ENCODE results near the gene ENGASE. TPM values are rescaled to one million over a fixed set of nuclear protein-coding genes. Genes with fewer than 3 reads are reported as not detected.

The ENGASE gene
- total RNA-seq, 1 donor from 2014 or later: 38.4 TPM

DNA sequence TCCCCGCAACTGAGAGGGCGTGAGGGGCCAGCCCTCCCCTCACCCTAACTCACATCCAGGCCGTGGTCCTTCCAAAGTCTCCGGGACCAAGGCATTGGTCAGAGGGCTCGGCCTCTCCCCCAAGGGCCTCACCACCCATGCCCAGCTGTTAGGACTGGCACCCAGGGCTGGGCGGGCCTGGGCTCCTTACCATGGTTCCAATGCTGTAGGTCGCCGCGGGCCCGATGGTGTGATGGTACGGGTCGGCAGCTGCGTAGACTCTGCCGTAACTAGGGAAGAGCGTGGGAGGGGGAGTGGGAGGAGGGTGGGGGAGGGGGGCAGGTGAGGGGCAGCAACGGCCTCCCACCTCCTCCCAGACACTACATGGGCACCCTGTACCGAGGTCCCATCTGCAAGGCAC, 19.6 kb downstream of the ENGASE start:
- H3K9me3 Mint-ChIP-seq (ENCODE audit: unreplicated experiment): no peaks in the 10 kb centered on the region
- H3K4me1 Mint-ChIP-seq (ENCODE audit: unreplicated experiment): peaks cover 1% of the 10 kb centered on the region
- H3K36me3 Mint-ChIP-seq (ENCODE audit: unreplicated experiment): peaks cover 2% of the 10 kb centered on the region
- DNase-seq (ENCODE audit: extremely low spot score, unreplicated experiment): no peak
- H3K4me3 Mint-ChIP-seq (ENCODE audit: unreplicated experiment): no peak overlapping the region
- H3K27ac Mint-ChIP-seq (ENCODE audit: unreplicated experiment): no peak overlapping the region
- peaks cover 16% of the 10 kb centered on the region for H3K27me3 Mint-ChIP-seq (ENCODE audit: unreplicated experiment)
- TF ChIP-seq, protein P1, sequence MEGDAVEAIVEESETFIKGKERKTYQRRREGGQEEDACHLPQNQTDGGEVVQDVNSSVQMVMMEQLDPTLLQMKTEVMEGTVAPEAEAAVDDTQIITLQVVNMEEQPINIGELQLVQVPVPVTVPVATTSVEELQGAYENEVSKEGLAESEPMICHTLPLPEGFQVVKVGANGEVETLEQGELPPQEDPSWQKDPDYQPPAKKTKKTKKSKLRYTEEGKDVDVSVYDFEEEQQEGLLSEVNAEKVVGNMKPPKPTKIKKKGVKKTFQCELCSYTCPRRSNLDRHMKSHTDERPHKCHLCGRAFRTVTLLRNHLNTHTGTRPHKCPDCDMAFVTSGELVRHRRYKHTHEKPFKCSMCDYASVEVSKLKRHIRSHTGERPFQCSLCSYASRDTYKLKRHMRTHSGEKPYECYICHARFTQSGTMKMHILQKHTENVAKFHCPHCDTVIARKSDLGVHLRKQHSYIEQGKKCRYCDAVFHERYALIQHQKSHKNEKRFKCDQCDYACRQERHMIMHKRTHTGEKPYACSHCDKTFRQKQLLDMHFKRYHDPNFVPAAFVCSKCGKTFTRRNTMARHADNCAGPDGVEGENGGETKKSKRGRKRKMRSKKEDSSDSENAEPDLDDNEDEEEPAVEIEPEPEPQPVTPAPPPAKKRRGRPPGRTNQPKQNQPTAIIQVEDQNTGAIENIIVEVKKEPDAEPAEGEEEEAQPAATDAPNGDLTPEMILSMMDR (IDR thresholded peaks at IDR 0.05): no peak

DNA sequence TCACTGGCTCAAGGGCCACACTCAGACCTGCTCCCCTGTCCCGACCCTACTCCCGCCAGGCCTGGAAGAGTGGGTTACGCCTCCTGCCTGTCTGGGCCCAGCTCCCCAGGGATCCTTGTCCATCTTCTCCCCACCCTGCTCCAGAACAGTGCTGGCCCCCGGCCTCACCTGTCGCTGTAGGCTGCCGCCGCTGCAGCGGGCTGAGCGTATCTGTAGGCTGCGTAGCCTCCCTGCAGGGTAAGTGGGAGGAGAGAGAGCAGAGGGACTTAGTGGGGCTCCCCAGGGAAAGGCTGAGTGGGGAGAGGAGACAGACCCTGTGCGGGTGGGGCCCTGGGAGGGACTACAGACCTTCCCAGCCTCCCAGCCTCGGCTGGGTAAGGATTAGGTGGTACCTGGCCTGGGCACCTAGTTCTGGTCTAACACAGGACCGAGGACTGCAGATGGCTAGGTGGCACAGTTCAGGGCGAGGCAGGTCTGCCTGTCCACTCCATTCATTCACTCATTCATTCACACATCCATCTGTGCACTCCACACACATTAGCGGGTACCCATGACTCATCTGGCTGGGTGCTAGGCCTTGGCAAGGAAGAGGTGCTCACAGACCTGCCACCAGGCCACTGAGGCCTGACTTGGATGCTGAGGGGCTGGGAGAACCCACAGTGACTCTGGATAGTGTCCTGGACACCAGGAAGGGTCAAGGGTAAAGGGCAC, 20.9 kb downstream of the ENGASE start:
- H3K4me1 Mint-ChIP-seq (ENCODE audit: unreplicated experiment): peaks cover 1% of the 10 kb centered on the region
- H3K9me3 Mint-ChIP-seq (ENCODE audit: unreplicated experiment): no peaks in the 10 kb centered on the region
- H3K4me3 Mint-ChIP-seq (ENCODE audit: unreplicated experiment): no peak overlapping the region

DNA sequence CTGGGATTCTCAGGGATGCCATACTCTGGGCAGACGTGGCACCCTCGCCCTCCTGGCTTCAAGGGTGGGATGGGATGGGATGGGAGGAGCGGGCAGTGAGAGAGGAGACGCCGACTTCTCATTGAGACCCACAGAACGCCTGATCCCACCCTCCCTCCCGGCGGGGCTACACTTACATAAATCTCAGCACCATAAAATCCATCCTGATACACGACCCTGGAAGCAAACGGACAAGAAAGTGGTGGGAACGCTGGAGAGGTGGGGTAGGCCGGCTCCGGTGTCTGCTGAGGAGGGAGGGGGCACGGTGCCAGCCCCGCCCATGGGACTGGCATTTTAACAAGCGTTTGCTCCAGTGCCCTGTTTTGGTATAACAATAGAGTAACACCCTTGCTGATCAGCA, 21.9 kb downstream of the ENGASE start:
- TF ChIP-seq, protein P1 (IDR thresholded peaks at IDR 0.05): no peak
- Mint-ChIP-seq H3K27me3 (ENCODE audit: unreplicated experiment) (peaks cover 19% of the 10 kb centered on the region), H3K27ac (ENCODE audit: unreplicated experiment) (no peak overlapping the region)

More for the DNA sequence above, 20.9 kb downstream of the ENGASE start:
- peaks cover 19% of the 10 kb centered on the region for H3K27me3 Mint-ChIP-seq (ENCODE audit: unreplicated experiment)
- no peak overlapping the region for H3K27ac Mint-ChIP-seq (ENCODE audit: unreplicated experiment)
- TF ChIP-seq, protein P1 (IDR thresholded peaks at IDR 0.05): no peak
- peaks cover 2% of the 10 kb centered on the region for H3K36me3 Mint-ChIP-seq (ENCODE audit: unreplicated experiment)
- DNase-seq (ENCODE audit: extremely low spot score, unreplicated experiment): no peak

DNA sequence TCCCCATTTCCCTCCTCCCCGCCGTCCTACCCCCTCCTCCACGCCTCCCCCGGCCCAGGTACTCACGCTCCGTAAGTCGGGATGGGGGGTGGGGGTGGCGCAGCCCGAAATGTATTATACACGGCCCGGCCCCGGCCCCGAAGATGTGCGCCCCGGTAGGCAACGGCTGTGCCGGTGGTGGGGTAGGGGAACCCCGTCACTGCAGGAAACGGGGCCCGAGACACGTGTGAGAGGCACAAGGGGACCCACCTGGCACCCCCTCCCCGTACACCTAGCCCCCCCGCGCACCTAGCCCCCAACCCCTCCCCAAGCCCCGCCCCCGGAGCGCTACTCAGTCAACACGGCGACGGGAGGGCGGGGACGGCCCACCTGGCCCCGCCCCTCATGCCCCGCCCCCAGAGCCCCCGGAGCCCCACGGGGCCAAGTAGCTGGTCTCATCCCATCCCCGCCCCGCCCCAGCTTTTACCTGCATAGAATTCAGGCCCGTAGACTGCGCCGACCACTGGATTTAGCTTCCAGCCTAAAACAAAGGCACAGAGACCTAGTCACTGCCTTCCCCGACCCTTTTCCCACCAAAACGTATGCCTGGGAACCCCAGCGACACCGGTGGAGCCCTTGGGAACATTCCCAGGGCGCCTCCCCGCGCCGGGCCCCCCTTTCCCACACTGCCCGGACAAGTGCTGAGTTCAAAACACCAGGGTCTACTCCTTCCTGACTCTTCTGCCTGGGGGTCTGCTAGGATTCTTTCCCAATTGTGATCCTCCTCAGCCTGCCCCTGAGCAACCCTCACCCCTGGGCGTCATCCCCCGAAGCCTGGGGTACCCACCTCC, 22.8 kb downstream of the ENGASE start:
- H3K36me3 Mint-ChIP-seq (ENCODE audit: unreplicated experiment): no peaks in the 10 kb centered on the region
- no peak overlapping the region for H3K27ac Mint-ChIP-seq (ENCODE audit: unreplicated experiment)
- no peak overlapping the region for H3K4me3 Mint-ChIP-seq (ENCODE audit: unreplicated experiment)
- no peak for DNase-seq (ENCODE audit: extremely low spot score, unreplicated experiment)
- no peaks in the 10 kb centered on the region for H3K4me1 Mint-ChIP-seq (ENCODE audit: unreplicated experiment)
- TF ChIP-seq, protein P1 (IDR thresholded peaks at IDR 0.05): no peak
- no peaks in the 10 kb centered on the region for H3K9me3 Mint-ChIP-seq (ENCODE audit: unreplicated experiment)
- H3K27me3 Mint-ChIP-seq (ENCODE audit: unreplicated experiment): peaks cover 19% of the 10 kb centered on the region

More for the DNA sequence above, 21.9 kb downstream of the ENGASE start:
- DNase-seq (ENCODE audit: extremely low spot score, unreplicated experiment): no peak
- no peaks in the 10 kb centered on the region for H3K4me1 Mint-ChIP-seq (ENCODE audit: unreplicated experiment)
- no peaks in the 10 kb centered on the region for H3K9me3 Mint-ChIP-seq (ENCODE audit: unreplicated experiment)
- no peak overlapping the region for H3K4me3 Mint-ChIP-seq (ENCODE audit: unreplicated experiment)
- no peaks in the 10 kb centered on the region for H3K36me3 Mint-ChIP-seq (ENCODE audit: unreplicated experiment)

DNA sequence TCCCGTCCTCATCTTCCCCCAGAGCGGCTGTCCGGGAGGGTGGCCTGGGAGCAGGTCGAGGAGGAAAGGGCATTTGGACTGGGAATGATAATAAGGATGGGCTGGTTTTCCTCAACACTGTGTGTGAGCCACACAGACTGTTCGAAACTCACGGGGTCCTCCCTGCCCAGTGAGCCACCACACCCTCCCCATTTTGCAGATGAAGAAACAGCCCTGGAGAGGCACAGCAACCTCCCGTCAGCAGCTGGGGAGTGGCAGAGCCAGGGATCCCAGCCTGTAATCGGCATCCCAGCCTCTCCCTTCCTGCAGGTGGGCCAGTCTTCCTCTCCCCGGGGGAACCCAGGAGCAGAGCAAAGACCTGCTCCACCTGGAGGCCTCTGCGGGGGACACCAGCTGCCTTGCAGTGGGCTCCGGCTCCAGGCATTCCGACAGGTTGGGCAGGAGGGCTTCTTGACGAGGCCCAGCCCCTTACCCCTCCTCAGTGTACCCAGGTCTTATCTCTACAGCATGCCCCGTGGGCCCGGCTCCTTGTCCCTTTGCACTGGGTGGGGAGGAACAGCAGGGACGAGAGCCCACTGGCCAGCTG, 23.8 kb downstream of the ENGASE start:
- Mint-ChIP-seq H3K9me3 (ENCODE audit: unreplicated experiment) (no peaks in the 10 kb centered on the region), H3K4me1 (ENCODE audit: unreplicated experiment) (no peaks in the 10 kb centered on the region), H3K27ac (ENCODE audit: unreplicated experiment) (no peak overlapping the region), H3K27me3 (ENCODE audit: unreplicated experiment) (peaks cover 19% of the 10 kb centered on the region), H3K4me3 (ENCODE audit: unreplicated experiment) (no peak overlapping the region), H3K36me3 (ENCODE audit: unreplicated experiment) (no peaks in the 10 kb centered on the region)
- no peak for DNase-seq (ENCODE audit: extremely low spot score, unreplicated experiment)
- TF ChIP-seq, protein P1 (IDR thresholded peaks at IDR 0.05): no peak
